PC-9 (cell line): ENCODE results near the gene BRPF1.

Experiments used
- CTCF ChIP-seq: fragments of 200-600 bp; sonication (generic); conservative IDR thresholded peaks from 2 replicates; pipeline ENCODE4 v1.6.1; 2017; ENCODE audit warnings: mixed run types, antibody characterized with exemption, mild to moderate bottlenecking, moderate library complexity
- EZH2 ChIP-seq: fragments of 200-600 bp; sonication (generic); IDR thresholded peaks from 2 replicates; pipeline ENCODE4 v1.8.0; 2017; ENCODE audit warnings: antibody characterized with exemption, low read depth

- no peak for TF ChIP-seq CTCF
- TF ChIP-seq EZH2, result no peak
Observed at GRCh38 chr3:9682096-9682495, 49.4 kb upstream of the BRPF1 start.
